Tibial nerve (tissue), 3 donors: ENCODE results near the gene RAB8A.

ENCODE experiments used
- POLR2A ChIP-seq, 2 donors: fragments of 450-650 bp; IDR thresholded peaks; one replicate each; pipeline ENCODE4 v1.6.1; 2017; ENCODE audit warnings: antibody characterized with exemption in 2 of 2, mild to moderate bottlenecking in 2 of 2, moderate library complexity in 2 of 2
- TF ChIP-seq, protein P1 (sequence below), 5 experiments: fragments of 200-600 bp in 3 of 5; fragments of 450-650 bp in 2 of 5; sonication (generic) in 3 of 5; IDR thresholded peaks; one replicate each; pipeline ENCODE4 v1.5.1; 2016 to 2019; ENCODE audit warnings: antibody characterized with exemption in 5 of 5, mild to moderate bottlenecking in 3 of 5, moderate library complexity in 2 of 5

DNA sequence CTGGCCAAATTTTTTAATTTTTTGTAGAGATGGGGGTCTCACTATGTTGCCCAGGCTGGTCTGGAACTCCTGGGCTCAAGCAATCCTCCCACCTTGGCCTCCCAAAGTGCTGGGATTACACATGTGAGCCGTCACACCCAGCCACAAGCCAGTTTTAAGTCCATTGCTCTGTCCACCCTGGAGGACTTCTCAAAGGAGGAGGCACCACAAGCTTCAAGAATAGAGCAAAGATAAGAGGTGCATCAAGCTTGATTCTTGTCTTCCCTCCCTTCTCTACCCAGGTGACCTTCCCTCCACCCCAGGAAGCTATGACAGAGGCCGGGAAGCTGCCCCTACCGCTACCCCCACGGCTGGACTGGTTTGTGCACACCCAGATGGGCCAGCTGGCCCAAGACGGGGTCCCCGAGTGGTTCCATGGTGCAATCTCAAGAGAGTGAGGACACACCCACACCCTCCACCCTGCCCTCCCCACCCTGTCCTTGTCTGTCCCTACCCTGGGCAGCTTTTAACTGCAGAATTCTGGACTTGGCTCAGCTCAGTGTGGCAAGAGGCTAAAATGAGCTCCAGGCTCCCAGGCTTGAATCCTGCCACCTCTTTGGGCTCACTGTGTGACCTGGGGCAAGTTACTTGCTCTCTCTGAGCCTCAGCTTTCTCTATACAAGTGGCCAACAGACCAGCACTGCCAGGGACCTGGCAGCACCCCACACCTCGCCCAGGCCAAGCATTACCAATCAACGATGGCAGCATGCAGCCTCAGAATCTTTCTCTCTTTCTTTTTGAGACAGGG, 36.9 kb downstream of the RAB8A start:
- TF ChIP-seq, protein P1, sequence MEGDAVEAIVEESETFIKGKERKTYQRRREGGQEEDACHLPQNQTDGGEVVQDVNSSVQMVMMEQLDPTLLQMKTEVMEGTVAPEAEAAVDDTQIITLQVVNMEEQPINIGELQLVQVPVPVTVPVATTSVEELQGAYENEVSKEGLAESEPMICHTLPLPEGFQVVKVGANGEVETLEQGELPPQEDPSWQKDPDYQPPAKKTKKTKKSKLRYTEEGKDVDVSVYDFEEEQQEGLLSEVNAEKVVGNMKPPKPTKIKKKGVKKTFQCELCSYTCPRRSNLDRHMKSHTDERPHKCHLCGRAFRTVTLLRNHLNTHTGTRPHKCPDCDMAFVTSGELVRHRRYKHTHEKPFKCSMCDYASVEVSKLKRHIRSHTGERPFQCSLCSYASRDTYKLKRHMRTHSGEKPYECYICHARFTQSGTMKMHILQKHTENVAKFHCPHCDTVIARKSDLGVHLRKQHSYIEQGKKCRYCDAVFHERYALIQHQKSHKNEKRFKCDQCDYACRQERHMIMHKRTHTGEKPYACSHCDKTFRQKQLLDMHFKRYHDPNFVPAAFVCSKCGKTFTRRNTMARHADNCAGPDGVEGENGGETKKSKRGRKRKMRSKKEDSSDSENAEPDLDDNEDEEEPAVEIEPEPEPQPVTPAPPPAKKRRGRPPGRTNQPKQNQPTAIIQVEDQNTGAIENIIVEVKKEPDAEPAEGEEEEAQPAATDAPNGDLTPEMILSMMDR (IDR thresholded peaks at IDR 0.05) = no peak
- TF ChIP-seq POLR2A (IDR thresholded peaks at IDR 0.05) = no peak
